ENCODE data around the gene TBC1D22A.
A peak's percentile ranks its signal among the peaks of the same experiment; 100 is the strongest.

Gene TBC1D22A

GRCh38 chr22:46909237-46910030 is 147.0 kb downstream of the TBC1D22A start:
- DNase-seq (ENCODE audit: low spot score), result no peak

GRCh38 chr22:46910624-46911023 is 148.2 kb downstream of the TBC1D22A start:
- no peak for DNase-seq (ENCODE audit: low spot score)

- no peak for DNase-seq (ENCODE audit: low spot score)
These were observed 148.9 kb downstream of the TBC1D22A start for GRCh38 chr22:46911346-46911745.

GRCh38 chr22:46913351-46913750 is 150.9 kb downstream of the TBC1D22A start:
- DNase-seq (ENCODE audit: low spot score), result no peak

- no peak for DNase-seq (ENCODE audit: low spot score)
These were observed 152.0 kb downstream of the TBC1D22A start for GRCh38 chr22:46914481-46914880.

- no peak for DNase-seq (ENCODE audit: low spot score)
These were observed 152.8 kb downstream of the TBC1D22A start for GRCh38 chr22:46914916-46915894.

- no peak for DNase-seq (ENCODE audit: low spot score)
These were observed 153.7 kb downstream of the TBC1D22A start for GRCh38 chr22:46915950-46916730.

GRCh38 chr22:46916886-46917770 is 154.7 kb downstream of the TBC1D22A start:
- DNase-seq (ENCODE audit: low spot score), result no peak

- no peak for DNase-seq (ENCODE audit: low spot score)
These were observed 155.3 kb downstream of the TBC1D22A start for GRCh38 chr22:46917771-46918101.

GRCh38 chr22:46918197-46918596 is 155.7 kb downstream of the TBC1D22A start:
- no peak for DNase-seq (ENCODE audit: low spot score)

GRCh38 chr22:46922037-46922436 is 159.6 kb downstream of the TBC1D22A start:
- DNase-seq (ENCODE audit: low spot score), result no peak

- DNase-seq (ENCODE audit: low spot score), result no peak
These were observed 160.9 kb downstream of the TBC1D22A start for GRCh38 chr22:46923394-46923793.

- no peak for DNase-seq (ENCODE audit: low spot score)
These were observed 163.4 kb downstream of the TBC1D22A start for GRCh38 chr22:46925818-46926217.

GRCh38 chr22:46929046-46929709 is 166.7 kb downstream of the TBC1D22A start:
- DNase-seq (ENCODE audit: low spot score), result peak; percentile 85

- DNase-seq (ENCODE audit: low spot score), result no peak
These were observed 167.3 kb downstream of the TBC1D22A start for GRCh38 chr22:46929710-46930204.

GRCh38 chr22:46931414-46931813 is 169.0 kb downstream of the TBC1D22A start:
- DNase-seq (ENCODE audit: low spot score), result no peak

GRCh38 chr22:46931881-46932280 is 169.4 kb downstream of the TBC1D22A start:
- DNase-seq (ENCODE audit: low spot score), result no peak

GRCh38 chr22:46933040-46933930 is 170.8 kb downstream of the TBC1D22A start:
- no peak for DNase-seq (ENCODE audit: low spot score)

GRCh38 chr22:46934172-46934745 is 171.8 kb downstream of the TBC1D22A start:
- DNase-seq (ENCODE audit: low spot score), result no peak

Data from COLO829 (cell line).